ENCODE results near the gene SLF1. TPM values are rescaled to one million over a fixed set of nuclear protein-coding genes. Genes with fewer than 3 reads are reported as not detected.

The SLF1 gene
- total and polyA plus RNA-seq, 2 of the 8 experiments (the other 6 are each of a cell fraction or from before 2014, with no cell fraction given) = 4.8 to 15.7 TPM

GRCh38 chr5:94645053-94645452 is 26.6 kb downstream of the SLF1 start (continued):
- TF ChIP-seq RAD21 (IDR thresholded peaks at IDR 0.05 in 1 of 2, conservative IDR thresholded peaks at IDR 0.05 in 1 of 2; ENCODE audit: low read depth in 2 of 2, low read length in 2 of 2) (no peak), CREB1 (IDR thresholded peaks at IDR 0.05) (no peak), RFX5 (IDR thresholded peaks at IDR 0.05; ENCODE audit: borderline replicate concordance, low read depth, low read length) (no peak)
